IMR-90 (cell line): ENCODE results near the gene CHL1.
"Not testable (repeated sequence)": the region's sequence is repeated elsewhere in the genome, so short reads cannot be mapped to it uniquely, and the experiment has no call there.

Source experiments
- BHLHE40 ChIP-seq: fragments of 150-350 bp; IDR thresholded peaks from 2 replicates; pipeline ENCODE4 v1.6.1; 2016; ENCODE audit warnings: mild to moderate bottlenecking, low read depth, low read length
- CEBPB ChIP-seq: IDR thresholded peaks from 2 replicates; pipeline ENCODE4 v1.6.1; 2012; ENCODE audit warnings: low read depth, low read length, improper control_type of control experiment
- CHD1 ChIP-seq: IDR thresholded peaks from 2 replicates; pipeline ENCODE4 v1.6.1; 2012; ENCODE audit warnings: low read depth, low read length, improper control_type of control experiment
- FOS ChIP-seq: fragments of 150-350 bp; IDR thresholded peaks from 2 replicates; pipeline ENCODE4 v1.6.1; 2016; ENCODE audit warnings: low read depth, low read length
- MAZ ChIP-seq: IDR thresholded peaks from 2 replicates; pipeline ENCODE4 v1.6.1; 2012; ENCODE audit warnings: low read depth, mild to moderate bottlenecking, low read length, improper control_type of control experiment, moderate library complexity, borderline replicate concordance
- MXI1 ChIP-seq: IDR thresholded peaks from 2 replicates; pipeline ENCODE4 v1.6.1; 2012; ENCODE audit warnings: low read depth, mild to moderate bottlenecking, low read length, moderate library complexity, borderline replicate concordance
- POLR2A ChIP-seq: IDR thresholded peaks from 2 replicates; pipeline ENCODE4 v1.6.1; 2012; ENCODE audit warnings: mild to moderate bottlenecking, low read depth, low read length
- RAD21 ChIP-seq: IDR thresholded peaks from 2 replicates; pipeline ENCODE4 v1.6.1; 2012; ENCODE audit warnings: low read length, improper control_type of control experiment
- RCOR1 ChIP-seq: IDR thresholded peaks from 2 replicates; pipeline ENCODE4 v1.6.1; 2012; ENCODE audit warnings: mild to moderate bottlenecking, low read length, improper control_type of control experiment; ENCODE audit not compliant: insufficient replicate concordance
- RFX5 ChIP-seq: IDR thresholded peaks from 2 replicates; pipeline ENCODE4 v1.8.0; 2012; ENCODE audit warnings: low read depth, mild to moderate bottlenecking, low read length, moderate library complexity
- SMC3 ChIP-seq: fragments of 150-350 bp; IDR thresholded peaks from 2 replicates; pipeline ENCODE4 v1.6.1; 2016; ENCODE audit warnings: low read depth, mild to moderate bottlenecking, antibody characterized with exemption, low read length, moderate library complexity
- TF ChIP-seq, protein P1 (sequence below): conservative IDR thresholded peaks from 2 replicates; pipeline ENCODE4 v1.5.1; 2012; ENCODE audit warnings: mild to moderate bottlenecking, low read depth, low read length, improper control_type of control experiment
- TF ChIP-seq, protein P2 (sequence below): fragments of 150-350 bp; IDR thresholded peaks from 2 replicates; pipeline ENCODE4 v1.6.1; 2017; ENCODE audit warnings: mild to moderate bottlenecking, antibody characterized with exemption, low read length, low read depth
- TF ChIP-seq, protein P3 (sequence below): fragments of 150-350 bp; IDR thresholded peaks from 2 replicates; pipeline ENCODE4 v1.6.1; 2016; ENCODE audit warnings: low read depth, mild to moderate bottlenecking, low read length, moderate library complexity, borderline replicate concordance

DNA sequence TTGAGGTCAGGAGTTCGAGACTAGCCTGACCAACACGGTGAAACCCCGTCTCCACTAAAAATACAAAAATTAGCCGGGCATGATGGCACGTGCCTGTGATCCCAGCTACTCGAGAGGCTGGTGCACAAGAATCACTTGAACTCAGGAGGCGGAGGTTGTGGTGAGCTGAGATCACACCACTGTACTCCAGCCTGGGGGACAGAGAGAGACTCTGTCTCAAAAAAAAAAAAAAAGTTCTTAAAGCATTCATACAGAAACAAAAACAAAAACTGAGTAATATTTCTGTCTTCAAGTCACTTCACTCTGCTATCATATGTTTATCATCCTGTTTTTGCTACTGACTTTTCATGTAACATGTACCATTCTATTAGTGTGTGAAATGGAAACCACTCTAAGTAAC lies 169.7 kb downstream of the CHL1 start:
- TF ChIP-seq RFX5, POLR2A, BHLHE40, SMC3, CHD1, CEBPB, MAZ, RAD21, MXI1, FOS, RCOR1: not testable (repeated sequence)
- TF ChIP-seq, protein P1, sequence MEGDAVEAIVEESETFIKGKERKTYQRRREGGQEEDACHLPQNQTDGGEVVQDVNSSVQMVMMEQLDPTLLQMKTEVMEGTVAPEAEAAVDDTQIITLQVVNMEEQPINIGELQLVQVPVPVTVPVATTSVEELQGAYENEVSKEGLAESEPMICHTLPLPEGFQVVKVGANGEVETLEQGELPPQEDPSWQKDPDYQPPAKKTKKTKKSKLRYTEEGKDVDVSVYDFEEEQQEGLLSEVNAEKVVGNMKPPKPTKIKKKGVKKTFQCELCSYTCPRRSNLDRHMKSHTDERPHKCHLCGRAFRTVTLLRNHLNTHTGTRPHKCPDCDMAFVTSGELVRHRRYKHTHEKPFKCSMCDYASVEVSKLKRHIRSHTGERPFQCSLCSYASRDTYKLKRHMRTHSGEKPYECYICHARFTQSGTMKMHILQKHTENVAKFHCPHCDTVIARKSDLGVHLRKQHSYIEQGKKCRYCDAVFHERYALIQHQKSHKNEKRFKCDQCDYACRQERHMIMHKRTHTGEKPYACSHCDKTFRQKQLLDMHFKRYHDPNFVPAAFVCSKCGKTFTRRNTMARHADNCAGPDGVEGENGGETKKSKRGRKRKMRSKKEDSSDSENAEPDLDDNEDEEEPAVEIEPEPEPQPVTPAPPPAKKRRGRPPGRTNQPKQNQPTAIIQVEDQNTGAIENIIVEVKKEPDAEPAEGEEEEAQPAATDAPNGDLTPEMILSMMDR, result not testable (repeated sequence)
- TF ChIP-seq, protein P2, sequence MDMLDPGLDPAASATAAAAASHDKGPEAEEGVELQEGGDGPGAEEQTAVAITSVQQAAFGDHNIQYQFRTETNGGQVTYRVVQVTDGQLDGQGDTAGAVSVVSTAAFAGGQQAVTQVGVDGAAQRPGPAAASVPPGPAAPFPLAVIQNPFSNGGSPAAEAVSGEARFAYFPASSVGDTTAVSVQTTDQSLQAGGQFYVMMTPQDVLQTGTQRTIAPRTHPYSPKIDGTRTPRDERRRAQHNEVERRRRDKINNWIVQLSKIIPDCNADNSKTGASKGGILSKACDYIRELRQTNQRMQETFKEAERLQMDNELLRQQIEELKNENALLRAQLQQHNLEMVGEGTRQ, result not testable (repeated sequence)
- TF ChIP-seq, protein P3, sequence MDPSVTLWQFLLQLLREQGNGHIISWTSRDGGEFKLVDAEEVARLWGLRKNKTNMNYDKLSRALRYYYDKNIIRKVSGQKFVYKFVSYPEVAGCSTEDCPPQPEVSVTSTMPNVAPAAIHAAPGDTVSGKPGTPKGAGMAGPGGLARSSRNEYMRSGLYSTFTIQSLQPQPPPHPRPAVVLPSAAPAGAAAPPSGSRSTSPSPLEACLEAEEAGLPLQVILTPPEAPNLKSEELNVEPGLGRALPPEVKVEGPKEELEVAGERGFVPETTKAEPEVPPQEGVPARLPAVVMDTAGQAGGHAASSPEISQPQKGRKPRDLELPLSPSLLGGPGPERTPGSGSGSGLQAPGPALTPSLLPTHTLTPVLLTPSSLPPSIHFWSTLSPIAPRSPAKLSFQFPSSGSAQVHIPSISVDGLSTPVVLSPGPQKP, result not testable (repeated sequence)
